Activated T-cell treated with anti-CD3 and anti-CD28 coated beads for 24 hours (primary cell): ENCODE measurements around the gene LCE3E.
"Not testable (repeated sequence)": the region's sequence is repeated elsewhere in the genome, so short reads cannot be mapped to it uniquely, and the experiment has no call there.

Source experiments
- DNase-seq: peaks from one replicate; pipeline ENCODE4 v3.0.0-alpha.2; 2020; ENCODE audit warnings: low read depth

The LCE3E gene

GRCh38 chr1:152566681-152567080 lies at the start of gene LCE3E:
Gene LCE3E (minus strand): TSS chr1:152566780. CDS start chr1:152566208, 572 bp downstream.
- no peak for DNase-seq

- DNase-seq: no peak
Measured at GRCh38 chr1:152613511-152613910, 46.9 kb upstream of the LCE3E start, which contains the start of gene LCE3B. Gene LCE3B (plus strand): TSS chr1:152613811. CDS start chr1:152613811, 0 bp downstream.

GRCh38 chr1:152599934-152600333 lies 33.4 kb upstream of the LCE3E start, which contains the start of gene LCE3C:
Gene LCE3C (plus strand): TSS chr1:152600234. CDS start chr1:152600732, 498 bp downstream.
- DNase-seq: no peak

- no peak for DNase-seq
Measured at GRCh38 chr1:152596986-152597385, 30.4 kb upstream of the LCE3E start.

GRCh38 chr1:152585586-152585985 lies 19.0 kb upstream of the LCE3E start:
- DNase-seq: no peak

- DNase-seq: no peak
Measured at GRCh38 chr1:152582647-152583046, 16.1 kb upstream of the LCE3E start.

- DNase-seq: no peak
Measured at GRCh38 chr1:152580433-152580832, 13.9 kb upstream of the LCE3E start, which contains the start of gene LCE3D. Gene LCE3D (minus strand): TSS chr1:152580516. CDS start chr1:152579936, 580 bp downstream.

GRCh38 chr1:152579526-152579925 lies 12.9 kb upstream of the LCE3E start:
- DNase-seq: not testable (repeated sequence)

GRCh38 chr1:152577168-152577567 lies 10.6 kb upstream of the LCE3E start:
- DNase-seq: no peak

GRCh38 chr1:152565535-152566215 lies 905 bp downstream of the LCE3E start:
- no peak for DNase-seq

- DNase-seq: no peak
Measured at GRCh38 chr1:152565115-152565514, 1.5 kb downstream of the LCE3E start.

GRCh38 chr1:152548358-152548757 lies 18.2 kb downstream of the LCE3E start:
- not testable (repeated sequence) for DNase-seq

GRCh38 chr1:152546704-152547103 lies 19.9 kb downstream of the LCE3E start:
- DNase-seq: no peak

GRCh38 chr1:152543820-152544219 lies 22.8 kb downstream of the LCE3E start:
- no peak for DNase-seq

- DNase-seq: no peak
Measured at GRCh38 chr1:152539901-152540300, 26.7 kb downstream of the LCE3E start.

GRCh38 chr1:152537496-152537895 lies 29.1 kb downstream of the LCE3E start:
- no peak for DNase-seq

GRCh38 chr1:152535774-152536173 lies 30.8 kb downstream of the LCE3E start:
- no peak for DNase-seq

- DNase-seq: peak; percentile 20
Measured at GRCh38 chr1:152533327-152533938, 33.1 kb downstream of the LCE3E start.

GRCh38 chr1:152525080-152525641 lies 41.4 kb downstream of the LCE3E start:
- DNase-seq: no peak

- DNase-seq: no peak
Measured at GRCh38 chr1:152520561-152521090, 46.0 kb downstream of the LCE3E start.

GRCh38 chr1:152519851-152520250 lies 46.7 kb downstream of the LCE3E start:
- no peak for DNase-seq

GRCh38 chr1:152517237-152517811 lies 49.3 kb downstream of the LCE3E start:
- no peak for DNase-seq
